ENCODE measurements around the gene GNA15.
A peak's percentile ranks its signal among the peaks of the same experiment; 100 is the strongest.

The GNA15 gene

DNA sequence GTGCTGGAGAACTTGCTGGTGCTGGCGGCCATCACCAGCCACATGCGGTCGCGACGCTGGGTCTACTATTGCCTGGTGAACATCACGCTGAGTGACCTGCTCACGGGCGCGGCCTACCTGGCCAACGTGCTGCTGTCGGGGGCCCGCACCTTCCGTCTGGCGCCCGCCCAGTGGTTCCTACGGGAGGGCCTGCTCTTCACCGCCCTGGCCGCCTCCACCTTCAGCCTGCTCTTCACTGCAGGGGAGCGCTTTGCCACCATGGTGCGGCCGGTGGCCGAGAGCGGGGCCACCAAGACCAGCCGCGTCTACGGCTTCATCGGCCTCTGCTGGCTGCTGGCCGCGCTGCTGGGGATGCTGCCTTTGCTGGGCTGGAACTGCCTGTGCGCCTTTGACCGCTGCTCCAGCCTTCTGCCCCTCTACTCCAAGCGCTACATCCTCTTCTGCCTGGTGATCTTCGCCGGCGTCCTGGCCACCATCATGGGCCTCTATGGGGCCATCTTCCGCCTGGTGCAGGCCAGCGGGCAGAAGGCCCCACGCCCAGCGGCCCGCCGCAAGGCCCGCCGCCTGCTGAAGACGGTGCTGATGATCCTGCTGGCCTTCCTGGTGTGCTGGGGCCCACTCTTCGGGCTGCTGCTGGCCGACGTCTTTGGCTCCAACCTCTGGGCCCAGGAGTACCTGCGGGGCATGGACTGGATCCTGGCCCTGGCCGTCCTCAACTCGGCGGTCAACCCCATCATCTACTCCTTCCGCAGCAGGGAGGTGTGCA lies 43.3 kb downstream of the GNA15 start:
- DNase-seq (ENCODE audit: low spot score): no peak
- Histone ChIP-seq H3K4ac (ENCODE audit: low read length) (no peak overlapping the region), H3K27me3 (ENCODE audit: control insufficient read depth in 3 of 3, insufficient read depth in 3 of 3, low read depth in 1 of 3, low read length in 3 of 3) (no peaks in the 10 kb centered on the region), H3K36me3 (replicated peaks in 1 of 2; ENCODE audit: control insufficient read depth in 2 of 2, insufficient read depth in 2 of 2, low read length in 2 of 2) (no peaks in the 10 kb centered on the region), H3K4me3 (ENCODE audit: low read length in 2 of 2) (no peak overlapping the region), H2BK15ac (ENCODE audit: low read length) (no peak overlapping the region), H2BK12ac (ENCODE audit: low read length) (peak overlapping the region; percentile 94), H3K18ac (ENCODE audit: low read length) (peak overlapping the region; percentile 17), H3K4me2 (ENCODE audit: insufficient read depth, low read length, poor library complexity, severe bottlenecking) (no peak overlapping the region), H2AFZ (ENCODE audit: low read length) (peak overlapping the region; percentile 22), H3K23ac (ENCODE audit: low read depth, low read length, poor library complexity) (peak overlapping the region; percentile 52), H4K8ac (ENCODE audit: low read depth, low read length) (peak overlapping the region; percentile 65), H3K4me1 (ENCODE audit: control insufficient read depth in 2 of 2, insufficient read depth in 1 of 2, low read depth in 1 of 2, low read length in 2 of 2) (no peaks in the 10 kb centered on the region), H2BK5ac (ENCODE audit: low read length) (peak overlapping the region; percentile 13), H4K91ac (ENCODE audit: low read depth, low read length, poor library complexity) (no peak overlapping the region), H3K9me3 (replicated peaks in 1 of 2; ENCODE audit: control insufficient read depth in 2 of 2, insufficient read depth in 1 of 2, low read depth in 1 of 2, low read length in 2 of 2) (no peaks in the 10 kb centered on the region), H3K14ac (ENCODE audit: low read length) (peak overlapping the region; percentile 38), H2AK5ac (ENCODE audit: low read depth, low read length) (peak overlapping the region; percentile 63), H2BK120ac (ENCODE audit: low read depth, low read length) (no peak overlapping the region), H3K9ac (ENCODE audit: low read depth, low read length, poor library complexity) (no peak overlapping the region), H3K79me1 (ENCODE audit: low read depth, low read length) (no peaks in the 10 kb centered on the region), H3K27ac (replicated peaks; ENCODE audit: low read length) (no peak overlapping the region)
- no CpG with 5 or more reads among the region's 52 CpGs for WGBS, 2 donors (ENCODE audit: extremely low coverage in 2 of 2, insufficient read length in 2 of 2, insufficient replicate concordance in 1 of 2)

DNA sequence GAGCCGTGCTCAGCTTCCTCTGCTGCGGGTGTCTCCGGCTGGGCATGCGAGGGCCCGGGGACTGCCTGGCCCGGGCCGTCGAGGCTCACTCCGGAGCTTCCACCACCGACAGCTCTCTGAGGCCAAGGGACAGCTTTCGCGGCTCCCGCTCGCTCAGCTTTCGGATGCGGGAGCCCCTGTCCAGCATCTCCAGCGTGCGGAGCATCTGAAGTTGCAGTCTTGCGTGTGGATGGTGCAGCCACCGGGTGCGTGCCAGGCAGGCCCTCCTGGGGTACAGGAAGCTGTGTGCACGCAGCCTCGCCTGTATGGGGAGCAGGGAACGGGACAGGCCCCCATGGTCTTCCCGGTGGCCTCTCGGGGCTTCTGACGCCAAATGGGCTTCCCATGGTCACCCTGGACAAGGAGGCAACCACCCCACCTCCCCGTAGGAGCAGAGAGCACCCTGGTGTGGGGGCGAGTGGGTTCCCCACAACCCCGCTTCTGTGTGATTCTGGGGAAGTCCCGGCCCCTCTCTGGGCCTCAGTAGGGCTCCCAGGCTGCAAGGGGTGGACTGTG lies 44.0 kb downstream of the GNA15 start:
- DNase-seq (ENCODE audit: low spot score): no peak

DNA sequence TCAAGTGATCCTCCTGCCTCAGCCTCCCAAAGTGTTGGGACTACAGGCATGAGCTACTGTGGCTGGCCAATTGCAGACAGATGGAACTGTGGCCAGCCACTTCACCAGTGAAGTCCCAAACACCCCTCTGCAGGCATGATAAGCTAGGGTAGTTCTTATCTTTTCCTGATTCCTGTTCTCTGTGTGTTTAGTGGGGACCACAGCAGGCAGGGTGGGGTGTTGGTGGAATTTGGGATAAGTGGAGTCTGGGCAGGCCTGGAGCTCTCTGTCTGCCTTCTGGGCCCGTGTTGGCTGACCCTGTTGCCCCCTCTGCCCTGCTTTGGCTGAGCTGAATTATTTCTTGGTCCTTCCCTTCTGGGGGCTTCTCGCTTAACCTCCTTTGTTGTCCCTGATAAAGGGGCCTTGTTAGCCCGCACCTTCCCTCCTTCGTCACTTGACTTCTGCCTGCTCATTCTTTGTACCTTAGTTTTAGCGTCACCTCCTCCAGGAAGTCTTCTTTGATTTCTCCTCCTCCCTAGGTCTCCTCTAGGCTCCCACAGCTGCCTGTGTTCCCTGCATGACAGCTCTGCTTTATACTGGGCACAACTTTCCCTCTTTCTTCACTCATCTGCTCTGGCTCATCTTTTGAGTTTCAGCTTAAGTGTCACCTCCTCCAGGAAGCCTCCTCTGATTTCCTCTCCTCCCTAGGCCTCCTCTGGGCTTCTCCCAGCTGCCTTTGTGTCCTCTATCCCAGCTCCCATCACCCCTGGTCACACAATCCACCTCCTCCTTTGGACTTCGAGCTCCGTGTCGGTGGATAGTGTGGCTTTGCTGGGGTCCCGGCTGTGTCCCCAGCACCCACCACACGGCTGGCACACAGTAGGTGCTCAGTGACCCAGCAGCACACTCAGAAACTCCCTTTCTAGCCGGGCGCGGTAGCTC lies 48.1 kb downstream of the GNA15 start:
- peak overlapping the region; percentile 72 for H2AK5ac ChIP-seq (ENCODE audit: low read depth, low read length)
- H4K8ac ChIP-seq (ENCODE audit: low read depth, low read length): no peak overlapping the region
- peak overlapping the region; percentile 14 for H3K23ac ChIP-seq (ENCODE audit: low read depth, low read length, poor library complexity)
- DNase-seq (ENCODE audit: low spot score): no peak
- H3K18ac ChIP-seq (ENCODE audit: low read length): no peak overlapping the region
- no peak overlapping the region for H3K4me2 ChIP-seq (ENCODE audit: insufficient read depth, low read length, poor library complexity, severe bottlenecking)
- no peak overlapping the region for H3K9ac ChIP-seq (ENCODE audit: low read depth, low read length, poor library complexity)
- H2BK15ac ChIP-seq (ENCODE audit: low read length): peak overlapping the region; percentile 3
- peaks cover 24% of the 10 kb centered on the region for H3K79me1 ChIP-seq (ENCODE audit: low read depth, low read length)
- H3K4me3 ChIP-seq (ENCODE audit: low read length in 2 of 2): no peak overlapping the region
- H3K36me3 ChIP-seq (replicated peaks in 1 of 2; ENCODE audit: control insufficient read depth in 2 of 2, insufficient read depth in 2 of 2, low read length in 2 of 2): peaks cover 0 to 3% of the 10 kb centered on the region in 2 donors
- no peaks in the 10 kb centered on the region for H3K9me3 ChIP-seq (replicated peaks in 1 of 2; ENCODE audit: control insufficient read depth in 2 of 2, insufficient read depth in 1 of 2, low read depth in 1 of 2, low read length in 2 of 2)
- no peak overlapping the region for H3K27ac ChIP-seq (replicated peaks; ENCODE audit: low read length)
- no peak overlapping the region for H3K4ac ChIP-seq (ENCODE audit: low read length)
- H4K91ac ChIP-seq (ENCODE audit: low read depth, low read length, poor library complexity): no peak overlapping the region
- H2BK12ac ChIP-seq (ENCODE audit: low read length): no peak overlapping the region
- no peaks in the 10 kb centered on the region for H3K27me3 ChIP-seq (ENCODE audit: control insufficient read depth in 3 of 3, insufficient read depth in 3 of 3, low read depth in 1 of 3, low read length in 3 of 3)
- WGBS, 2 donors (ENCODE audit: extremely low coverage in 2 of 2, insufficient read length in 2 of 2, insufficient replicate concordance in 1 of 2): no CpG with 5 or more reads among the region's 13 CpGs
- H3K4me1 ChIP-seq (ENCODE audit: control insufficient read depth in 2 of 2, insufficient read depth in 1 of 2, low read depth in 1 of 2, low read length in 2 of 2): peaks cover 6 to 12% of the 10 kb centered on the region in 2 donors
- no peak overlapping the region for H2BK120ac ChIP-seq (ENCODE audit: low read depth, low read length)
- no peak overlapping the region for H3K14ac ChIP-seq (ENCODE audit: low read length)
- H2BK5ac ChIP-seq (ENCODE audit: low read length): no peak overlapping the region
- H2AFZ ChIP-seq (ENCODE audit: low read length): peak overlapping the region; percentile 96

More for the DNA sequence above, 44.0 kb downstream of the GNA15 start:
- H3K4me1 ChIP-seq (ENCODE audit: control insufficient read depth in 2 of 2, insufficient read depth in 1 of 2, low read depth in 1 of 2, low read length in 2 of 2): peaks cover 0 to 1% of the 10 kb centered on the region in 2 donors
- no peak overlapping the region for H3K4ac ChIP-seq (ENCODE audit: low read length)
- no peaks in the 10 kb centered on the region for H3K79me1 ChIP-seq (ENCODE audit: low read depth, low read length)
- no peaks in the 10 kb centered on the region for H3K36me3 ChIP-seq (replicated peaks in 1 of 2; ENCODE audit: control insufficient read depth in 2 of 2, insufficient read depth in 2 of 2, low read length in 2 of 2)
- H2AK5ac ChIP-seq (ENCODE audit: low read depth, low read length): peak overlapping the region; percentile 75
- H3K9ac ChIP-seq (ENCODE audit: low read depth, low read length, poor library complexity): peak overlapping the region; percentile 21
- no peaks in the 10 kb centered on the region for H3K9me3 ChIP-seq (replicated peaks in 1 of 2; ENCODE audit: control insufficient read depth in 2 of 2, insufficient read depth in 1 of 2, low read depth in 1 of 2, low read length in 2 of 2)
- no peaks in the 10 kb centered on the region for H3K27me3 ChIP-seq (ENCODE audit: control insufficient read depth in 3 of 3, insufficient read depth in 3 of 3, low read depth in 1 of 3, low read length in 3 of 3)
- WGBS, 2 donors (ENCODE audit: extremely low coverage in 2 of 2, insufficient read length in 2 of 2, insufficient replicate concordance in 1 of 2): no CpG with 5 or more reads among the region's 31 CpGs
- H3K27ac ChIP-seq (replicated peaks; ENCODE audit: low read length): no peak overlapping the region
- H2BK15ac ChIP-seq (ENCODE audit: low read length): no peak overlapping the region
- peak overlapping the region; percentile 55 for H3K23ac ChIP-seq (ENCODE audit: low read depth, low read length, poor library complexity)
- no peak overlapping the region for H3K4me2 ChIP-seq (ENCODE audit: insufficient read depth, low read length, poor library complexity, severe bottlenecking)
- H2BK120ac ChIP-seq (ENCODE audit: low read depth, low read length): no peak overlapping the region
- H2AFZ ChIP-seq (ENCODE audit: low read length): peak overlapping the region; percentile 11
- peak overlapping the region; percentile 53 for H2BK5ac ChIP-seq (ENCODE audit: low read length)
- peak overlapping the region; percentile 17 for H3K18ac ChIP-seq (ENCODE audit: low read length)
- no peak overlapping the region for H3K14ac ChIP-seq (ENCODE audit: low read length)
- peak overlapping the region; percentile 41 for H2BK12ac ChIP-seq (ENCODE audit: low read length)
- H4K8ac ChIP-seq (ENCODE audit: low read depth, low read length): no peak overlapping the region
- H4K91ac ChIP-seq (ENCODE audit: low read depth, low read length, poor library complexity): no peak overlapping the region
- no peak overlapping the region for H3K4me3 ChIP-seq (ENCODE audit: low read length in 2 of 2)

Data from neuronal stem cell (in vitro differentiated cells).